GM19351 (cell line): ENCODE measurements around the gene TLE3.

Experiments used
- ATAC-seq: cut with Tn5 transposase; IDR thresholded peaks from one replicate; pipeline ENCODE4 v1.9.1; 2021; ENCODE audit warnings: mild to moderate bottlenecking, moderate library complexity; ENCODE audit not compliant: unreplicated experiment

Gene TLE3

GRCh38 chr15:70013656-70014313 is 83.9 kb downstream of the TLE3 start:
- ATAC-seq = no peak

GRCh38 chr15:70012895-70013294 is 84.8 kb downstream of the TLE3 start:
- ATAC-seq = no peak

- ATAC-seq = no peak
These were observed 88.9 kb downstream of the TLE3 start for GRCh38 chr15:70008697-70009290.

GRCh38 chr15:70006259-70007147 is 91.2 kb downstream of the TLE3 start:
- ATAC-seq = no peak

- ATAC-seq = no peak
These were observed 92.9 kb downstream of the TLE3 start for GRCh38 chr15:70004826-70005225.

- no peak for ATAC-seq
These were observed 94.8 kb downstream of the TLE3 start for GRCh38 chr15:70002897-70003296.

- ATAC-seq = no peak
These were observed 95.9 kb downstream of the TLE3 start for GRCh38 chr15:70001859-70002258.

- no peak for ATAC-seq
These were observed 98.2 kb downstream of the TLE3 start for GRCh38 chr15:69999392-70000085.

- ATAC-seq = no peak
These were observed 99.0 kb downstream of the TLE3 start for GRCh38 chr15:69998541-69999391.

- no peak for ATAC-seq
These were observed 99.9 kb downstream of the TLE3 start for GRCh38 chr15:69997813-69998212.
